Lung (tissue), 12 donors: ENCODE measurements around the gene FUT7. TPM values are rescaled to one million over a fixed set of nuclear protein-coding genes. Genes with fewer than 3 reads are reported as not detected.

Experiments
- ATAC-seq: fragments of 200-7000 bp; cut with Tn5 transposase; one replicate; pipeline ENCODE4 v1.9.1; 2020; ENCODE audit warnings: moderate number of reproducible peaks; ENCODE audit not compliant: insufficient read depth, low FRiP score
- DNase-seq, 3 donors: peaks; one replicate each; pipeline ENCODE4 v3.0.0-alpha.2; 2013 to 2017
- H3K27ac ChIP-seq, 2 donors: one replicate each; pipeline ENCODE4 v1.5.1; 2013; ENCODE audit warnings: mild to moderate bottlenecking in 2 of 2, moderate library complexity in 2 of 2, control low read depth in 1 of 2, inconsistent platforms in 1 of 2, low read depth in 1 of 2, low read length in 1 of 2
- H3K27me3 ChIP-seq, 3 donors: one replicate each; pipeline ENCODE4 v1.5.1; 2013; ENCODE audit warnings: low read length in 2 of 3; ENCODE audit not compliant: control insufficient read depth in 3 of 3, insufficient read depth in 3 of 3
- H3K36me3 ChIP-seq, 4 donors: one replicate each; pipeline ENCODE4 v1.5.1; 2013; ENCODE audit warnings: low read length in 4 of 4, mild to moderate bottlenecking in 1 of 4, moderate library complexity in 1 of 4; ENCODE audit not compliant: control insufficient read depth in 4 of 4, insufficient read depth in 4 of 4
- H3K4me1 ChIP-seq, 5 donors: one replicate each; pipeline ENCODE4 v1.5.1; 2013; ENCODE audit warnings: low read length in 5 of 5, mild to moderate bottlenecking in 2 of 5, moderate library complexity in 1 of 5; ENCODE audit not compliant: control insufficient read depth in 5 of 5, insufficient read depth in 5 of 5
- H3K4me3 ChIP-seq: one replicate; pipeline ENCODE4 v1.5.1; 2013; ENCODE audit warnings: mild to moderate bottlenecking, control low read depth, moderate library complexity
- H3K9ac ChIP-seq, 2 donors: one replicate each; pipeline ENCODE4 v1.5.1; 2013; ENCODE audit warnings: low read length in 2 of 2, control low read depth in 1 of 2; ENCODE audit not compliant: insufficient read depth in 1 of 2
- H3K9me3 ChIP-seq, 4 donors: one replicate each; pipeline ENCODE4 v1.5.1; 2013; ENCODE audit warnings: low read length in 3 of 4, mild to moderate bottlenecking in 1 of 4, moderate library complexity in 1 of 4; ENCODE audit not compliant: control insufficient read depth in 4 of 4, insufficient read depth in 3 of 4
- WGBS, 2 donors: extraction: QIAGEN DNeasy Blood & Tissue Kit; methylation state at CpG; one replicate each; pipeline ENCODE4 v1.1.7; 2013; 5-methylcytosine and 5-hydroxymethylcytosine counted together
- polyA plus RNA-seq, 2 donors: library from polyadenylated mRNA; stranded (reverse); fragments of 200-250 nt; gene quantifications; one replicate each; pipeline ENCODE4 v1.2.1, GENCODE V29; 2013
- total RNA-seq, 2 donors: library from RNA; depleted of rRNA in 1 of 2; stranded (reverse); fragments of >200 nt in 1 of 2; gene quantifications; one replicate each; pipeline ENCODE4 v1.2.1, GENCODE V29; 2014 to 2021
- TF ChIP-seq, protein P1 (sequence below): IDR thresholded peaks from 2 replicates; pipeline ENCODE4 v1.5.1; 2012; ENCODE audit warnings: mild to moderate bottlenecking; ENCODE audit errors: control extremely low read depth, extremely low read depth
- donor health status: control.
- donor health status: control.
- donor health status: Bipolar disorder and iron deficiency.
- donor health status: healthy.
- donor health status: DM: yes; HTN: yes; CAD: no.

Gene FUT7
- total and polyA plus RNA-seq, 4 donors: 0.37 to 5.5 (median 0.73) TPM

DNA sequence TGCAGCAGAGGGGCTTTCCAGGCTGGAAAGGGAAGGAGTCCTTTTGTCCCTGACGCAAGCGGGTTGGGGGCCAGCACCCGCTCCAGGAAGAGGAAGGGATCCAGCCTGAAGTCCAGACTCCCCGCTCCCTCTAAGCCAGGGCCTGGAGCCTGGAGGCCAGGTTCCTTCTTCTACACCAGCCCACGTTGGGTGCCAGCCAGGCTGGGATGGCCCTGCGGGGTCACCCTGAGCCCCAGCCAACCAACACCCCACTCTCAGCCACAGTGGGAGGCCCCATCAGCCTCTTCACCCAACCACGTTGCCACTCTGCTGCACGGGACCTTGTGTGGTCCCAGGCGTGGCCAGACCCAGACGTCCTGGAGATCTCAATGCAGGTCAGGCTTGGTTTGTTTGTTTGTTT, 970 bp upstream of the FUT7 start:
- 32 to 69% methylated on average over 10 of the region's 10 CpGs for WGBS, 2 donors
- Histone ChIP-seq H3K36me3 (peaks cover 0 to 2% (median 0%) of the 10 kb centered on the region in 4 donors), H3K4me1 (peaks cover 0 to 13% (median 4%) of the 10 kb centered on the region in 5 donors), H3K27me3 (peaks cover 0 to 3% (median 0%) of the 10 kb centered on the region in 3 donors), H3K9ac (no peak overlapping the region), H3K9me3 (no peaks in the 10 kb centered on the region), H3K27ac (peak overlapping the region in 1 of 2 donors; percentile 2), H3K4me3 (no peak overlapping the region)
- TF ChIP-seq, protein P1, sequence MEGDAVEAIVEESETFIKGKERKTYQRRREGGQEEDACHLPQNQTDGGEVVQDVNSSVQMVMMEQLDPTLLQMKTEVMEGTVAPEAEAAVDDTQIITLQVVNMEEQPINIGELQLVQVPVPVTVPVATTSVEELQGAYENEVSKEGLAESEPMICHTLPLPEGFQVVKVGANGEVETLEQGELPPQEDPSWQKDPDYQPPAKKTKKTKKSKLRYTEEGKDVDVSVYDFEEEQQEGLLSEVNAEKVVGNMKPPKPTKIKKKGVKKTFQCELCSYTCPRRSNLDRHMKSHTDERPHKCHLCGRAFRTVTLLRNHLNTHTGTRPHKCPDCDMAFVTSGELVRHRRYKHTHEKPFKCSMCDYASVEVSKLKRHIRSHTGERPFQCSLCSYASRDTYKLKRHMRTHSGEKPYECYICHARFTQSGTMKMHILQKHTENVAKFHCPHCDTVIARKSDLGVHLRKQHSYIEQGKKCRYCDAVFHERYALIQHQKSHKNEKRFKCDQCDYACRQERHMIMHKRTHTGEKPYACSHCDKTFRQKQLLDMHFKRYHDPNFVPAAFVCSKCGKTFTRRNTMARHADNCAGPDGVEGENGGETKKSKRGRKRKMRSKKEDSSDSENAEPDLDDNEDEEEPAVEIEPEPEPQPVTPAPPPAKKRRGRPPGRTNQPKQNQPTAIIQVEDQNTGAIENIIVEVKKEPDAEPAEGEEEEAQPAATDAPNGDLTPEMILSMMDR: no peak
- ATAC-seq: no peak
- DNase-seq: no peak

DNA sequence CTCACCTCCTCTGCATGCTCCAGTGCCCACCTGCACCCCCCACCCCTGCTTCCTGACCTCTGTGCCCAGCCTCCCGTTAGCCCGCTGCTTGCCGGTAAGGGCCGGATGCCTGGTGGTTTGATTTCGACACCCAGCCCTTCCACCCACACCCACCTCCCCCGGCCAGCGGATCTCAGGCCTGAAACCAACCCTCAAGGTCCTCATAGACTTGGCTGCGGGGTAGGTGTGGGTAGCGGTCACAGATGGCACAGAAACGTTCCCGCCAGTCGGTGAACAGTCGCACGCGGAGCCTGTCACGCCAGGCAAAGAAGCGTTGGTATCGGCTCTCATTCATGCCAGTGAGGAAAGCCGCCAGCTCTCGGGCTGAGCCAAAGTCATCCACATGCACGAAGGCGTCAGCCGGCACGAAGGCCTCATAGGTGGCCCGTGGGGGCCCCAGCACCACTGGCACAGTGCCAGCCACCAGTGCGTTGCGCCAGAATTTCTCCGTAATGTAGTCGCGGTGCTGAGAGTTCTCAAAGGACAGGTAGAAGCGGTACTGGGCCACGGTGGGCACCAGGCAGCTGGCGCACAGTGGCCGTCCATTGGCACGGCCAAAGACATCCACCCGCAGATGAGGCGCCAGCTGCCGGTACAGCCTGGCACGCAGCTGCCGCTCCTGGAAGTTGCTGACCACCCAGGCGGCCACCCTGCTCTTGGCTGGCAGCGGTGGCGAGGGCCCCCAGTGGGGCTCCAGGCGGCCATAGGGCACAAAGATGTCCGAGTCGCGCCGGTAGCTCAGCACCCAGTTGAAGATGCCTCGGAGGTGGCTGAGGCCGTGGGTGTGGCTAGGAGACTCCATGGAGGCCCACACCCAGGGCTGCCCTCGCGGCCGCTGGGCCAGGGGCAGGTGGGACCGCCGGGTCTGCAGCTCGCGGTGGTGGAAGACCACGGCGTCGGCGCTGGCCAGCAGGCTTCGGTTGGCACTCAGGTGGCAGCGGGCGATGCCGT, 1.1 kb downstream of the FUT7 start:
- TF ChIP-seq, protein P1: no peak
- Histone ChIP-seq H3K27ac (peak overlapping the region in 1 of 2 donors; percentile 27), H3K9me3 (no peaks in the 10 kb centered on the region), H3K4me3 (no peak overlapping the region), H3K9ac (no peak overlapping the region), H3K4me1 (peaks cover 0 to 19% (median 4%) of the 10 kb centered on the region in 5 donors), H3K27me3 (peaks cover 0 to 3% (median 0%) of the 10 kb centered on the region in 3 donors), H3K36me3 (no peaks in the 10 kb centered on the region)
- WGBS, 2 donors: 55 to 75% methylated on average over 65 of the region's 65 CpGs
- DNase-seq (no peak), ATAC-seq (no peak)

DNA sequence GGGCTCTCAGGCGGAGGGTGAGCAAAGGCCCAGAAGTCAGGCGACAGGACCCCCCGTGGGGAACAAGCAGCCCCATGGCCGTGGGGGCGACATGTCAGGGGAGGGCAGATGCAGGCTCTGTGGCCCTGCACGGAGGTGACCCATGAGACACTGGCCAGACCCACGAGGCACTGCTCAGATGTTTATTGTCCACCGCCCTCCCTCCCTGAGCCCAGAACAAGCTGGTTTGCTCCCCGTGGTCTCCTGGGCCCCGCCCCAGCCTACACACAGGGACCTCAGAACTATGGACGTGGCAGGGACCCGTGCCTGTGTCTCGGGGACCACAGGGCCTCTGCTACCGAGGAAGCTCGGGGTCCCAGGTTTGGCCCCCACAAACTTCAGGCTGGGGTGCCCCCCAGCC, 1.9 kb downstream of the FUT7 start:
- no peak for ATAC-seq
- Histone ChIP-seq H3K36me3 (no peaks in the 10 kb centered on the region), H3K4me1 (peaks cover 0 to 17% (median 7%) of the 10 kb centered on the region in 5 donors), H3K27me3 (peaks cover 0 to 3% (median 0%) of the 10 kb centered on the region in 3 donors), H3K9me3 (no peaks in the 10 kb centered on the region), H3K27ac (peak overlapping the region in 1 of 2 donors; percentile 34), H3K9ac (no peak overlapping the region), H3K4me3 (no peak overlapping the region)
- TF ChIP-seq, protein P1: no peak
- DNase-seq: no peak
- 34 to 65% methylated on average over 15 of the region's 15 CpGs for WGBS, 2 donors
